Measurements from ENCODE around the gene ATOH8. TPM values are rescaled to one million over a fixed set of nuclear protein-coding genes. Genes with fewer than 3 reads are reported as not detected.

ATOH8 gene
- total RNA-seq, 1 donor from 2014 or later, result 7.7 TPM

- no peaks in the 10 kb centered on the region for H3K36me3 Mint-ChIP-seq (ENCODE audit: low read depth)
- no peak for DNase-seq (ENCODE audit: low read depth, low spot score)
- H3K27ac Mint-ChIP-seq (ENCODE audit: unreplicated experiment), result no peak overlapping the region
- H3K9me3 Mint-ChIP-seq, result no peaks in the 10 kb centered on the region
- no peak for TF ChIP-seq CTCF (conservative IDR thresholded peaks at IDR 0.05)
- H3K27me3 Mint-ChIP-seq (ENCODE audit: low read depth), result peaks cover 40% of the 10 kb centered on the region
- peaks cover 21% of the 10 kb centered on the region for H3K4me1 Mint-ChIP-seq
- no peak overlapping the region for H3K4me3 Mint-ChIP-seq
Observed at GRCh38 chr2:85748985-85749875, 4.6 kb upstream of the ATOH8 start.

GRCh38 chr2:85750587-85751575, 2.9 kb upstream of the ATOH8 start:
- Mint-ChIP-seq H3K9me3 (no peaks in the 10 kb centered on the region), H3K27me3 (ENCODE audit: low read depth) (peaks cover 49% of the 10 kb centered on the region), H3K4me1 (peaks cover 21% of the 10 kb centered on the region), H3K36me3 (ENCODE audit: low read depth) (no peaks in the 10 kb centered on the region), H3K4me3 (peak overlapping the region; percentile 74), H3K27ac (ENCODE audit: unreplicated experiment) (no peak overlapping the region)
- DNase-seq (ENCODE audit: low read depth, low spot score), result peak; percentile 72
- peak; percentile 78 for TF ChIP-seq CTCF (conservative IDR thresholded peaks at IDR 0.05)

DNA sequence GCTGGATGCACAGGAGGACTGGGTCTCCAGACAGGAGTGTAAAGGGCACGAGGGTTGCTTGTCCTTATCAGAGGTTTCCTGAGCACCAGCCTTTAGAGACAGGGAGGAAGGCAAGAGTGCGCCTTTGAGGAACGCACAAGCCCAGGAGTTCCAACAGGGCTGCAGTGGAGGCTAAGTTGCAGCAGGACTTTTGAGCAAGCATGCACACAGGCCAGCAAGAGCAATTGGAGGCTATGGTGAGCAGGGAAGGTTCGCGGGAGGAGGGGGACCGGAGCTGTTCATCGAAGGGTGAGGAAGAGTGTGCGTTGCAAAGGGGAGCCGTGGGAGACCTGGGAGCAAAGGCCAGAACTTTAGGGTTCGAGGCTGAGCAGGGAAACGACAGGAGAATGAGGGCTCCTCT, 2.2 kb upstream of the ATOH8 start:
- peaks cover 53% of the 10 kb centered on the region for H3K27me3 Mint-ChIP-seq (ENCODE audit: low read depth)
- DNase-seq (ENCODE audit: low read depth, low spot score), result no peak
- no peak for TF ChIP-seq CTCF (conservative IDR thresholded peaks at IDR 0.05)
- H3K36me3 Mint-ChIP-seq (ENCODE audit: low read depth), result no peaks in the 10 kb centered on the region
- H3K27ac Mint-ChIP-seq (ENCODE audit: unreplicated experiment), result no peak overlapping the region
- H3K4me3 Mint-ChIP-seq, result peak overlapping the region; percentile 69
- H3K4me1 Mint-ChIP-seq, result peaks cover 22% of the 10 kb centered on the region
- no peaks in the 10 kb centered on the region for H3K9me3 Mint-ChIP-seq

DNA sequence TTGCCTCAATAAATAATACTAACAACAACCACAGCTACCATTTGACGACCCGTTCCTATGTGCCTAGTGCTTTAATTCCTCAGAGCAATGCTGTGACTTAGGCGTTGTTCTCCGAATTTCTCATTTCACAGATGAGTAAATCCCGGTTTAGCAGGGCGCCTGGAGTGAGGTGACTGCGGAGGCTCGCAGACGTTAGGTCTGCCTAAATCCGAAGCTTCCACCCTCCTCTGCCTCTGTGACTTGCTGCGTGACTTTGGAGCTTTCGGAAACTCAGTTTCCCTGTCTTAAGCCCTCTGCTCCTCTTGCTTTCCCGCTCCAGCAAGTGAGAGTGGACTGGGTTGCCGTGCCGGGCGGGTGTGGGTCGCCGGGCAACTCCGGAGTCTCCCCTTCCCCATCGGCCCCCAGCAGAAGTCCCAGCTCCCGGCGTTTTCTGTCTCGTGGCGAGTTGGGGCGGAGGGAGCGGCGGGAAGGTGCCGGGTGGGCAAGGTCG, 711 bp upstream of the ATOH8 start:
- peak overlapping the region; percentile 89 for H3K4me3 Mint-ChIP-seq
- H3K27me3 Mint-ChIP-seq (ENCODE audit: low read depth), result peaks cover 55% of the 10 kb centered on the region
- TF ChIP-seq CTCF (conservative IDR thresholded peaks at IDR 0.05), result no peak
- no peak overlapping the region for H3K27ac Mint-ChIP-seq (ENCODE audit: unreplicated experiment)
- H3K36me3 Mint-ChIP-seq (ENCODE audit: low read depth), result no peaks in the 10 kb centered on the region
- H3K9me3 Mint-ChIP-seq, result no peaks in the 10 kb centered on the region
- peaks cover 28% of the 10 kb centered on the region for H3K4me1 Mint-ChIP-seq
- no peak for DNase-seq (ENCODE audit: low read depth, low spot score)

- Mint-ChIP-seq H3K27ac (ENCODE audit: unreplicated experiment) (no peak overlapping the region), H3K9me3 (no peaks in the 10 kb centered on the region), H3K4me1 (peaks cover 32% of the 10 kb centered on the region), H3K27me3 (ENCODE audit: low read depth) (peaks cover 52% of the 10 kb centered on the region), H3K4me3 (peak overlapping the region; percentile 94), H3K36me3 (ENCODE audit: low read depth) (no peaks in the 10 kb centered on the region)
- TF ChIP-seq CTCF (conservative IDR thresholded peaks at IDR 0.05), result peak; percentile 42
- peak; percentile 71 for DNase-seq (ENCODE audit: low read depth, low spot score)
Observed at GRCh38 chr2:85754313-85755095, 713 bp downstream of the ATOH8 start.

All from neural crest cell (in vitro differentiated cells).